ENCODE measurements around the gene ZNF76. TPM values are rescaled to one million over a fixed set of nuclear protein-coding genes. Genes with fewer than 3 reads are reported as not detected.

Gene ZNF76
- total and polyA plus RNA-seq, 10 of the 15 experiments (the other 5 are each of a cell fraction or from before 2014, with no cell fraction given), result 2.8 to 41.0 (median 24.8) TPM

DNA sequence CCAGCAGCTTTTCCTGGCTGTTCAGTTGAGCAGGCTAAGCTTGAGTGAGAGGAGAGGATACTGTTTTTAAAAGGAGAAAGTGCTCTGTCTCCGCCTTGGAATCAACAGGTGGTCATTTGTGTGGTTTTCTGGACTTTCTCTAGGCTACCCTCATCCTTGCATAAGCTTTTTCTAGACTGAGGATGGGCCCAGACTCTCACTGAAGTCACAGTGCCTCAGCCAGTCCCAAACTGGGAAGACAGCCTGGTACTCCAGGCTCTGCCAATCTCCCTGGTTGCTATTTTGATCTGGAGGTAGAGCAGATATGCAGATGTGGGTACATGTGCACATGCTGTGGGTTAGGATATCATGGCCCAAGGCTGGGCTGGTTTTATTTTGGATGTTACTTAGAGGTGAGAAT, 38.8 kb upstream of the ZNF76 start (continued):
- TF ChIP-seq FOXM1 (IDR thresholded peaks at IDR 0.05; ENCODE audit: low read depth, low read length), result no peak
- TF ChIP-seq MTA2 (IDR thresholded peaks at IDR 0.05; ENCODE audit: low read depth), result no peak

DNA sequence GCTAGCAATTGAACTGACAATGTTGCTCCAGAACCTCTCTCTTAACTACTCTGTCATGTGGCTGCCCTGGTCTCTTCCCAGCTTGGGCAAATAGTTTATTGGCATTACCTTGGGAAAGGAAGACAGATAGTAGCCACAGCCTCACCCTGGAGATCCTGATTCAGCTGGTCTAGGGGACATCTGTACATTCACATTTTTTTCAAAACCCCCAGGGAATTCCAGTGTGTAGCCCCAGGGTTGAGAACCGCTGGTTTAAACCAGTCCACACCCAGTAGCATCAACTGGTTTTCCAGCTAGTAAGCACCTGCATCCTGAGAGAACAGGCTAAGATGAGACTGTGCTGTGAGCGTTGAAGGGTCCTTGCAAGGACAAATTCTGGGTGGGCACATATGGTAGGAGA, 36.1 kb upstream of the ZNF76 start:
- in situ Hi-C loops (cut with MboI), result no loop called here
- no TSS peak for BruUV-seq (replicated peaks)
- POLR2A ChIA-PET, result no interaction called here

More for the DNA sequence above, 36.1 kb upstream of the ZNF76 start:
- no peaks in the 10 kb centered on the region for H3K36me3 ChIP-seq (ENCODE audit: control insufficient read depth in 2 of 2, insufficient read depth in 2 of 2, low read length in 1 of 2)
- ChIA-PET RAD21 (ENCODE audit: unreplicated experiment) (no interaction called here), SMC1A (ENCODE audit: uncharacterized antibody, unreplicated experiment) (interaction anchor here (0.6 kb wide), 1 partner anchor 14 kb away, joined by 3 read pairs; no protein-coding TSS in a partner anchor), CTCF (interaction anchor here (0.9 kb wide), 1 partner anchor 18 kb away, joined by 3 read pairs; no protein-coding TSS in a partner anchor)
- no peak for FAIRE-seq
- H3K4me1 ChIP-seq (ENCODE audit: control insufficient read depth, insufficient read depth, low read length), result no peaks in the 10 kb centered on the region
- DNase-seq (ENCODE audit: low read depth, low spot score), result no peak
- no peak for TF ChIP-seq BRCA1 (IDR thresholded peaks at IDR 0.05; ENCODE audit: low read depth, low read length)
- no peak for TF ChIP-seq SRF (IDR thresholded peaks at IDR 0.05; ENCODE audit: low read depth in 2 of 2, low read length in 2 of 2)
- no peak for TF ChIP-seq RELA (IDR thresholded peaks at IDR 0.05; ENCODE audit: borderline replicate concordance, partially characterized antibody)
- TF ChIP-seq ZNF274 (IDR thresholded peaks at IDR 0.05; ENCODE audit: insufficient read depth, insufficient read length), result no peak
- TF ChIP-seq, protein P1, sequence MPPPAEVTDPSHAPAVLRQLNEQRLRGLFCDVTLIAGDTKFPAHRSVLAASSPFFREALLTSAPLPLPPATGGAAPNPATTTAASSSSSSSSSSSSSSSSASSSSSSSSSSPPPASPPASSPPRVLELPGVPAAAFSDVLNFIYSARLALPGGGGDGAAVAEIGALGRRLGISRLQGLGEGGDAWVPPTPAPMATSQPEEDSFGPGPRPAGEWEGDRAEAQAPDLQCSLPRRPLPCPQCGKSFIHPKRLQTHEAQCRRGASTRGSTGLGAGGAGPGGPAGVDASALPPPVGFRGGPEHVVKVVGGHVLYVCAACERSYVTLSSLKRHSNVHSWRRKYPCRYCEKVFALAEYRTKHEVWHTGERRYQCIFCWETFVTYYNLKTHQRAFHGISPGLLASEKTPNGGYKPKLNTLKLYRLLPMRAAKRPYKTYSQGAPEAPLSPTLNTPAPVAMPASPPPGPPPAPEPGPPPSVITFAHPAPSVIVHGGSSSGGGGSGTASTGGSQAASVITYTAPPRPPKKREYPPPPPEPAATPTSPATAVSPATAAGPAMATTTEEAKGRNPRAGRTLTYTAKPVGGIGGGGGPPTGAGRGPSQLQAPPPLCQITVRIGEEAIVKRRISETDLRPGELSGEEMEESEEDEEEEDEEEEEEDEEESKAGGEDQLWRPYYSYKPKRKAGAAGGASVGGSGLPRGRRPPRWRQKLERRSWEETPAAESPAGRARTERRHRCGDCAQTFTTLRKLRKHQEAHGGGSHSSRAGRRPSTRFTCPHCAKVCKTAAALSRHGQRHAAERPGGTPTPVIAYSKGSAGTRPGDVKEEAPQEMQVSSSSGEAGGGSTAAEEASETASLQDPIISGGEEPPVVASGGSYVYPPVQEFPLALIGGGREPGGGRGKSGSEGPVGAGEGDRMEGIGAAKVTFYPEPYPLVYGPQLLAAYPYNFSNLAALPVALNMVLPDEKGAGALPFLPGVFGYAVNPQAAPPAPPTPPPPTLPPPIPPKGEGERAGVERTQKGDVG (CRISPR knock-in tag; IDR thresholded peaks at IDR 0.05), result no peak
- TF ChIP-seq SUPT20H (IDR thresholded peaks at IDR 0.05; ENCODE audit: borderline replicate concordance, control insufficient read depth, low read depth, low read length), result no peak
- TF ChIP-seq EP300 (IDR thresholded peaks at IDR 0.05; ENCODE audit: borderline replicate concordance in 1 of 2, control insufficient read depth in 1 of 2, low read depth in 2 of 2, low read length in 2 of 2), result no peak
- TF ChIP-seq SMAD1 (IDR thresholded peaks at IDR 0.05; ENCODE audit: low read depth, partially characterized antibody), result no peak
- no peak for TF ChIP-seq ZNF622 (IDR thresholded peaks at IDR 0.05)
- TF ChIP-seq, protein P2, sequence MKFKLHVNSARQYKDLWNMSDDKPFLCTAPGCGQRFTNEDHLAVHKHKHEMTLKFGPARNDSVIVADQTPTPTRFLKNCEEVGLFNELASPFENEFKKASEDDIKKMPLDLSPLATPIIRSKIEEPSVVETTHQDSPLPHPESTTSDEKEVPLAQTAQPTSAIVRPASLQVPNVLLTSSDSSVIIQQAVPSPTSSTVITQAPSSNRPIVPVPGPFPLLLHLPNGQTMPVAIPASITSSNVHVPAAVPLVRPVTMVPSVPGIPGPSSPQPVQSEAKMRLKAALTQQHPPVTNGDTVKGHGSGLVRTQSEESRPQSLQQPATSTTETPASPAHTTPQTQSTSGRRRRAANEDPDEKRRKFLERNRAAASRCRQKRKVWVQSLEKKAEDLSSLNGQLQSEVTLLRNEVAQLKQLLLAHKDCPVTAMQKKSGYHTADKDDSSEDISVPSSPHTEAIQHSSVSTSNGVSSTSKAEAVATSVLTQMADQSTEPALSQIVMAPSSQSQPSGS (IDR thresholded peaks at IDR 0.05; ENCODE audit: low read length), result no peak
- no peak for TF ChIP-seq SMARCA5 (IDR thresholded peaks at IDR 0.05)
- no peak for TF ChIP-seq NFIC (IDR thresholded peaks at IDR 0.05; ENCODE audit: low read depth, low read length)
- TF ChIP-seq BACH1 (IDR thresholded peaks at IDR 0.05; ENCODE audit: borderline replicate concordance), result no peak
- TF ChIP-seq MTA2 (IDR thresholded peaks at IDR 0.05; ENCODE audit: low read depth), result no peak
- TF ChIP-seq CREM (IDR thresholded peaks at IDR 0.05; ENCODE audit: low read depth), result no peak
- TF ChIP-seq YBX1 (IDR thresholded peaks at IDR 0.05), result no peak
- H3K27me3 ChIP-seq (replicated peaks in 1 of 2; ENCODE audit: control insufficient read depth in 2 of 2, insufficient read depth in 2 of 2, low read length in 1 of 2), result no peaks in the 10 kb centered on the region
- no peak overlapping the region for H2AFZ ChIP-seq (ENCODE audit: control insufficient read depth, low read depth, low read length)
- H3K4me2 ChIP-seq (ENCODE audit: control insufficient read depth, insufficient read depth), result no peak overlapping the region
- H3K27ac ChIP-seq (ENCODE audit: control insufficient read depth, insufficient read depth), result no peak overlapping the region
- no peak overlapping the region for H3K9ac ChIP-seq (ENCODE audit: control insufficient read depth, insufficient read depth, low read length)
- no peaks in the 10 kb centered on the region for H3K79me2 ChIP-seq (ENCODE audit: control insufficient read depth, insufficient read depth, low read length)
- no peak for ATAC-seq
- intact Hi-C loops (cut with micrococcal nuclease; ENCODE audit: unreplicated experiment), result no loop called here
- WGBS (ENCODE audit: insufficient coverage, insufficient replicate concordance, low lambda C conversion rate, missing lambda C conversion rate), result 0% methylated on average over 2 of the region's 2 CpGs
- no peak overlapping the region for H3K4me3 ChIP-seq
- H3K9me3 ChIP-seq (replicated peaks; ENCODE audit: control insufficient read depth, insufficient read depth, low read length), result no peaks in the 10 kb centered on the region
- no peaks in the 10 kb centered on the region for H4K20me1 ChIP-seq (ENCODE audit: control insufficient read depth, insufficient read depth)

All from GM12878 (cell line).